Activated naive CD8-positive, alpha-beta T cell treated with anti-CD3 and anti-CD28 coated beads, Interleukin-2, amount 50 U/mL, for 24 hours (primary cell): Measurements from ENCODE around the gene CRABP2.

ENCODE experiments used
- ATAC-seq: fragments of 150-1000 bp; cut with Tn5 transposase; one replicate; pipeline ENCODE4 v1.10.0; 2021
- DNase-seq: peaks from one replicate; pipeline ENCODE4 v3.0.0; 2021
- H3K27ac Mint-ChIP-seq: one replicate; pipeline ENCODE4 v1.8.0; 2021; ENCODE audit warnings: mild to moderate bottlenecking, mixed read lengths
- H3K27me3 Mint-ChIP-seq: one replicate; pipeline ENCODE4 v1.8.0; 2021; ENCODE audit warnings: mixed read lengths
- H3K36me3 Mint-ChIP-seq: one replicate; pipeline ENCODE4 v1.8.0; 2021; ENCODE audit warnings: low read depth, mixed read lengths
- H3K4me1 Mint-ChIP-seq: one replicate; pipeline ENCODE4 v1.8.0; 2021; ENCODE audit warnings: mixed read lengths
- H3K4me3 Mint-ChIP-seq: one replicate; pipeline ENCODE4 v1.8.0; 2021; ENCODE audit warnings: mild to moderate bottlenecking, moderate library complexity, mixed read lengths
- H3K9me3 Mint-ChIP-seq: one replicate; pipeline ENCODE4 v1.8.0; 2021; ENCODE audit warnings: mixed read lengths

Gene CRABP2

DNA sequence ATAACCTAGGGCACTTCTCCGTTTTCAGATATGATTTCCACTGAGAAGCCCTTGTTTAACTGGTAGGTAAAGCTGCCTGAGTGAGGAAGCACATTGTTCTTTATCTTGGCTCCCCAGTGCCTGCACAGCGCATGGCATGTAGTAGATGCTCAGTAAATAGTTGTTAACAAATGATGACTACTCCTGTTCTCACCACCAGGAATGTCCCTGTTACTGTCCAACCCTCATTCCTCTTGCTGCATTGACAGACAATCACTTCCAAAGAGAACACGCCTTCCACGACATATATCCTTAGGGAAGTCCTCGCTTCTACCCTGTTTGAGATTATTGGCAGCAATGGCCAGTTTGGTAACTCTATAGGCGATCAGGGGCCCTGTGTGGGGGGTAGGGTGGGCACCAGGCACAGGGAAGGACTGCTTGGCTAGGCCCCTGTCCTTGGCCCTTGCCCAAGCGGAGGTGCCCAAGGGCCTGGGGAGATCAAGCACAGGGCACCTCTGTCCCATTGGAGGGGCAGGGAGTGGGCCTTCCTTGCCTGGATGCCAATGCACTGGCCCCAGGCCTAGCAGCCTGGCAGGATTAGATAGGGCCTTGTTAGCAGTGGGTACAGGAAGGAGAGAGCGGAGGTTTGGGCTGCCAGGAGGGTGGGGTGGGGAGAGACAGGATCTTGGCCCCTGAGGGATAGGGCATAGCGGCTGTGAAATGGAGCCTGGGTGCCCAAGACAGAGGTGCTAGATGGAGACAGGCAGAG is 38.3 kb downstream of the CRABP2 start:
- peaks cover 12% of the 10 kb centered on the region for H3K4me1 Mint-ChIP-seq
- no peak for ATAC-seq
- no peak overlapping the region for H3K27ac Mint-ChIP-seq
- no peak overlapping the region for H3K4me3 Mint-ChIP-seq
- H3K9me3 Mint-ChIP-seq: no peaks in the 10 kb centered on the region
- peaks cover 7% of the 10 kb centered on the region for H3K27me3 Mint-ChIP-seq
- DNase-seq: no peak
- H3K36me3 Mint-ChIP-seq: no peaks in the 10 kb centered on the region

DNA sequence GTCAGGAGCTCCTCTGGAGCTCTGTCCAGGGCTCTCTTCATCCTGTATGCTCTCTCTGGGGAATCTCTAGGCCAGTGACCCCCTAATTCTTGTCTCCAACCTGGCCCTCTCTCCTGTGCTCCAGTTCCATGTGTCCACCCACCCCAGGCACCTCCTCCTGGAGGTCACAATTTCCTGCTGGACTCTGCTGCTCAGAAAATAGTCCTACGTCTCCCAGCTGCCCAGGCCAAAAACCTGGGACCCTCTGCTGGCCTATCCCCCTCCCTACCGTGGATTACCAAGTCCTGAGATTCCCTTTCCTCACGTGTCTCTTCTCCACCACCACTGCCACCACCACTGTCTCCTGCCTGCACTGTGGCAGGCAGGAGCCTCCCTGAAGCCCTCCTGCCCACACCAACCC is 39.8 kb downstream of the CRABP2 start:
- Mint-ChIP-seq H3K36me3 (no peaks in the 10 kb centered on the region), H3K4me1 (peaks cover 23% of the 10 kb centered on the region), H3K9me3 (no peaks in the 10 kb centered on the region), H3K27ac (no peak overlapping the region), H3K4me3 (no peak overlapping the region), H3K27me3 (peaks cover 2% of the 10 kb centered on the region)
- DNase-seq (no peak), ATAC-seq (no peak)

DNA sequence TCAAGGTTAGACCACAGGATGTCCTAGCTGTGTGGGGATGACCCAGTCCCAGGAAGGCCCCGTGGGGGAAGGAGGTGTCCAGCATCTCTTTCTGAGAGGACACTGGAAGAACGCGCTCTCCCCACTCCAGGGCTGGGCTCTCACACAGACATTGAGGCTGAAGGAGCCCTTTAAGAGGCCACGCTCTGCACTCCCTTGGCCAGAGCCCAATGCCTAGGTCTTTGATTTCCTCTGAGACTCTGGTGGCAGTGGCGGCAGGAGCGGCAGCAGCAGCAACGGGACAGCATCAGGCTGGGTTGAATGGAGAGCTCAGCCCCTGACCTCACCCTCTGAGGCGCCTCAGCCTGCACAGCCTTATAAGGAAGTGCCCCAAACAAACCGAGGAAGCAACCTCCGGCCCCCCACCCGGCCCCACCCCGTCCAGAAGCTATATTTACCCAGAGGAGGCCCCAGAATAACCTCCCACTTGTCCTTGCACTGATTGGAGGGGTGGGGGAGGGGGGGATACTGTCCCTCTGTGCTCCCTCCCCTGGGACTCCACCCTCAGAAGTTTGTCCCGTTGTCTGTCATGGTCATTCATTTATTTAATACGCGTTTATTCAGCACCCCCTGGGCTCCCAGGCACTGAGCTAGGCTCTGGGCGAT is 40.5 kb downstream of the CRABP2 start:
- ATAC-seq (no peak), DNase-seq (no peak)
- Mint-ChIP-seq H3K4me1 (peaks cover 29% of the 10 kb centered on the region), H3K4me3 (no peak overlapping the region), H3K27me3 (peaks cover 2% of the 10 kb centered on the region), H3K27ac (no peak overlapping the region), H3K9me3 (no peaks in the 10 kb centered on the region), H3K36me3 (no peaks in the 10 kb centered on the region)

DNA sequence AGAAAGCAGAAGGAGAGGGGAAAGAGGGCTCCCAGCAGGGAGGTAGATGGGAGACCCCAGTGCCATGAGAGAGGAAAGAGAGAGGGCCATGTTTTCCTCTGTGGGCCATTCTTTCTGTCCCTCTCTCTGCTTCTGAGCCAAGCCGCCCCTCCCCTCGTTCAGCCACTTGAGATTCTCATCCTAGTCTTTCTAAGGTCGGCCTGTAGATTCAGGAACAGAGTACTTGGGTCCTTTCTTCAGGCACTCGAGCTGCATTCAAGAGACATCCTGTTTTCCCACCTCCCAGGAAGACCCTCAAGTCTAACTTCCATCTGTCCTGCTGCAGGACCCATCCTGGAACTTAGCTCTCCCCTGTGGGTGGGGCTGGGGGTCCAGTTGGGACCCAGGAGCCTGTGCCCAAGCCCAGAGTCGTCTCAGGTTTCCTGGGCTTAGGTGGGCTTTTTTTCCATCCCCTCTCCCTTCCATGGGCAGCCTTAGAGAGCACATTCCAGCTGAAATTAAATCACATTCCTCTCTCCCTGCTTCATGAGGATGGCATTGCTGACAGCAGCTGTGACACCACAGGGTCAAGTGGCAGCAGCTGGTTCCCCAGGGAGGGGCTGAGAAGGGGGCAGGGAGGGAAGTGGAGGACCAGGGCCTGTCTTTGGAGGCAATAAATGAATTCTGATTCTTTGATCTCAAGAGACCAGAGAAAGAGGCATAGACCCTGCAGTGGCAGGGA is 41.2 kb downstream of the CRABP2 start:
- no peak for DNase-seq
- ATAC-seq: no peak
- Mint-ChIP-seq H3K9me3 (no peaks in the 10 kb centered on the region), H3K27ac (no peak overlapping the region), H3K4me3 (no peak overlapping the region), H3K27me3 (peaks cover 2% of the 10 kb centered on the region), H3K36me3 (no peaks in the 10 kb centered on the region), H3K4me1 (peaks cover 36% of the 10 kb centered on the region)

DNA sequence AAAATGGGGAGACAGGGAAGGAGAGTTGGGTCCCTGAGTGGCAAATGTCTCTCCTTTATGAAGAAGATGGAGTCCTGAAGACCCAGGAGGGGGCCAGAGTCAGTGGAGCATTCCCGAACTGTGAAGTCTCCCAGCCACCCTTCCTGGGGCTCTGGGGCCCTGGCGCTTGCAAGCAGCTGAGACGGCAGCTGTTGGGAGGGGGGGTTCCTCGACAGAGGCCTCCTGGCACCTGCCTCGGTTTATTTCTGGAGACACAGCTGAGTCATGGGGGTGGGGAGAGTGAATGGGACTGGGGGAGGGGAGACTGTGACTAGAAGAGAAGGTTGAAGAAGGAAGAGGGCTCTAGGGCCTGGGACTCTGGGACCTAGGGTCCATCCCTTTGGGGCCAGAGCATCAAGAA is 42.2 kb downstream of the CRABP2 start:
- no peak overlapping the region for H3K4me3 Mint-ChIP-seq

DNA sequence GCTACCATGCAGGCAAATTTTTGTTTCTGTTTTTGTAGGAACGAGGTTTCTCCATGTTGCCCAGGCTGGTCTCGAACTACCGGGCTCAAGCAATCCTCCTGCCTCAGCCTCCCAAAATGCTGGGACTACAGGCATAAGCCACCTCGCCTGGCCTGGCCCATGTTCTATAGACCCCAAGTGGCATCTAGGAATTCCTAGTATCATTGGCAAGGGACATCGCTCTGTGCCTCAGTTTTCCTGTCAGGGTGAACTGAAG is 42.7 kb downstream of the CRABP2 start:
- no peak overlapping the region for H3K4me3 Mint-ChIP-seq
- H3K36me3 Mint-ChIP-seq: no peaks in the 10 kb centered on the region
- H3K4me1 Mint-ChIP-seq: peaks cover 42% of the 10 kb centered on the region
- H3K9me3 Mint-ChIP-seq: no peaks in the 10 kb centered on the region
- peaks cover 4% of the 10 kb centered on the region for H3K27me3 Mint-ChIP-seq
- ATAC-seq (no peak), DNase-seq (no peak)
- no peak overlapping the region for H3K27ac Mint-ChIP-seq

More for the DNA sequence above, 42.2 kb downstream of the CRABP2 start:
- H3K36me3 Mint-ChIP-seq: no peaks in the 10 kb centered on the region
- no peaks in the 10 kb centered on the region for H3K9me3 Mint-ChIP-seq
- no peak for ATAC-seq
- no peak overlapping the region for H3K27ac Mint-ChIP-seq
- H3K27me3 Mint-ChIP-seq: peaks cover 4% of the 10 kb centered on the region
- DNase-seq: no peak
- peaks cover 37% of the 10 kb centered on the region for H3K4me1 Mint-ChIP-seq

DNA sequence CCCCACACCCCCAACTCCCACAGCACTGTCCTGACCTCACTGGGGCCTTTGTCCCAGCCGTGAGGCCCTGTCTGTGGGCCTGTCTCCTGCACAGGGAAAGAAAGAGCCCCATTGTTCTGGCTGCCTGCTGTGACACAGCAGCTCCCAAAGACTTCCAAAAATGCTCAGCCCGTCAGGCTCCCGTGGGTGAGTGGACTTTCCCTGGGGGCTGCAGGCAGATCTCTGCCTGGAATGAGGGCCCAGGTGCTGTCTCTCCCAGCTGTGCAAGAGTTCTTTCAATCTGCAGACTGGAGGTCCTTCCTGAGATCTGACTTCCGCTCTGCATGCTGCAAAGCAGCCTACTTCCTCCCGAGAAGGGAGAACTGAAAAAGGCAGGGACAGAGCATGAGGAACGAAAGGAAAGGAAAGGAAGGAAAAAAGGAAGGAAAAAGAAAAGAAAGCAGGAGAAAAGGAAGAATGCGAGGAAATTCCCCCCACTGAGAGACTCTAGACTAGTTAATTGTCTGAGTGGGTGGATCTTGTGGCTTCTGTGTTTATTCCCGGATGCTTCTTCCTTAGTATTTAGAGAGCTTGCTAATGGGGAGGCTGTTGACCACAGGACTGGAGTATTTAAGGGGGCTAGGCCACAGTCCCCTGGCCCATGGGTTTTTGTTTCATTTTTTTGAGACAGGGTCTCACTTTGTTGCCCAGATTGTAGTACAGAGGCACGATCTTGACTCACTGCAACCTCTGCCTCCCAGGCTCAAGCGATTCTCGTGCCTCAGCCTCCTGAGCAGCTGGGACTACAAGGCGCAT is 43.2 kb downstream of the CRABP2 start:
- no peaks in the 10 kb centered on the region for H3K9me3 Mint-ChIP-seq
- H3K36me3 Mint-ChIP-seq: no peaks in the 10 kb centered on the region
- ATAC-seq (no peak), DNase-seq (no peak)
- peak overlapping the region; percentile 5 for H3K4me3 Mint-ChIP-seq
- H3K27ac Mint-ChIP-seq: no peak overlapping the region
- peaks cover 9% of the 10 kb centered on the region for H3K27me3 Mint-ChIP-seq
- H3K4me1 Mint-ChIP-seq: peaks cover 47% of the 10 kb centered on the region

DNA sequence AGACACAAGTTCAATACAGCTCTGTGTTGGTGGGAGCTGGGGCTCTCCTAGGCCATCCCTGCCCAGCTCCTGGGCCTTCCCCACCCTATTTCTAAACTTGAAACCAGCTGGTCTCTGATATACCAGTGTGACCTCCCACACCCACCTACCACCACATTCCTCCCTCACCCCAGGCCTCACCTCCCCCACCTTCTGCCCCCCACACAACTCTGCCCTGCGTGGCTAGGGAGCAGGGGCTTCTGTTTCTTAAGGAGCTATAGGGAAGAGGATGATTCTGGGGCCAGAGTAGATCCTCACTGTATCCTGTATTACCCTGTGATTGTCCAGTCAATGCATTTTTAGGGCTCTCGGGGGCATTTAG is 44.7 kb downstream of the CRABP2 start:
- no peaks in the 10 kb centered on the region for H3K9me3 Mint-ChIP-seq
- H3K4me1 Mint-ChIP-seq: peaks cover 53% of the 10 kb centered on the region
- peak; percentile 5 for ATAC-seq
- H3K27me3 Mint-ChIP-seq: peaks cover 23% of the 10 kb centered on the region
- H3K36me3 Mint-ChIP-seq: no peaks in the 10 kb centered on the region
- peak overlapping the region; percentile 78 for H3K4me3 Mint-ChIP-seq
- H3K27ac Mint-ChIP-seq: peak overlapping the region; percentile 64
- no peak for DNase-seq

DNA sequence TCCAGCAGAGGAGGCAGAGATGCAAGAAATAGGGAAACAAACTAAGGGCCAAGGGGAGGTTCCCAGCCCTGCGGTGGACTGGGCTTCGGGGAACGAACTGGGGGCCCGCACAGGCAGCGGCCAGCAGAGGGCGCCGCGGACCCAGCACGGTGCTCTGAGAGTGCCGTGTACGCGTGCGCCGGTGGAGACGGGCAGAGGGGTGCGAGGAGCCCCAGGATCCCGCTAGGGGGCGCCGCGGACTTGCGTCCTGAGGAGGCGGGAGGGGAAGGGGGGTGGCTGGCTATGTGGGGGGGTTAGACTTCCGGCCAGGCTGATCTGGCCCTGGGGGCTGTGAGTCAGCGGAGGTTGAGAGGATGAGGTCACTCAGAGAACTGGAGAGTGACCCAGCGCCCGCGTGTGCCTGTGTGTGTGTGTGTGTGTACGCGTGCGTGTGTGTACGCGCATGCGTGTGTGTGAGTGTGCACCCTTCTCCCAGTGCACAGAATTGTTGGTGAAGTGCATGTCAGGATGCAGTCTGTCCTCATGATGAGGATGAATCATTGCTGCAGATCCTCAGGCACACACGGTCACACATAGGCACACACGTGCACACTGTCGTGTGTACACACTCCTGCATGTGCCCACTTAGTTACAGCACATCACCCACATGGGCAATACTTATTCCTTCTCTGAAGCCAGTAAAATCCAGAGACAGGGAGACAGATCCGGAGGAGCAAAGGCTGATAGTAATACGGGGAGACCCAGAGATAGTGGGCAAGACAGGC is 45.2 kb downstream of the CRABP2 start:
- peaks cover 27% of the 10 kb centered on the region for H3K27me3 Mint-ChIP-seq
- no peaks in the 10 kb centered on the region for H3K9me3 Mint-ChIP-seq
- DNase-seq (peak; percentile 99), ATAC-seq (peak; percentile 91)
- H3K4me3 Mint-ChIP-seq: peak overlapping the region; percentile 78
- peak overlapping the region; percentile 81 for H3K27ac Mint-ChIP-seq
- peaks cover 49% of the 10 kb centered on the region for H3K4me1 Mint-ChIP-seq
- no peaks in the 10 kb centered on the region for H3K36me3 Mint-ChIP-seq

DNA sequence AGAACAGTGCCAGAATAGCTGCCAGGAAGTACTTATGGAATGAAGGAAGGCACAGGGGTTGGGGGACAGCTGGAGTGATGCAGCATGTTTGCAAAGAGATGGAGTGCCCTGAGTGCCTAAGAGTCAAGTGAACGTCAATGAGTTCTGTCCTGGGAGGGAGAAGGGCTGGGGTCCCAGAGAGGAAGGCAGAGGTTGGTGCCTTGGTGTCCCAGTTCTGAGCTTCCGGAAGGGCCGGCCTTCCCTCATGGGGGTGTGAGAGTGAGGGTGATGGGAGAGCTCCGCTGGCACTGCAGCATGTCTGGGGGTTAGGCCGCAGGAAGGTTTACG is 45.8 kb downstream of the CRABP2 start:
- no peaks in the 10 kb centered on the region for H3K36me3 Mint-ChIP-seq
- H3K27ac Mint-ChIP-seq: peak overlapping the region; percentile 17

DNA sequence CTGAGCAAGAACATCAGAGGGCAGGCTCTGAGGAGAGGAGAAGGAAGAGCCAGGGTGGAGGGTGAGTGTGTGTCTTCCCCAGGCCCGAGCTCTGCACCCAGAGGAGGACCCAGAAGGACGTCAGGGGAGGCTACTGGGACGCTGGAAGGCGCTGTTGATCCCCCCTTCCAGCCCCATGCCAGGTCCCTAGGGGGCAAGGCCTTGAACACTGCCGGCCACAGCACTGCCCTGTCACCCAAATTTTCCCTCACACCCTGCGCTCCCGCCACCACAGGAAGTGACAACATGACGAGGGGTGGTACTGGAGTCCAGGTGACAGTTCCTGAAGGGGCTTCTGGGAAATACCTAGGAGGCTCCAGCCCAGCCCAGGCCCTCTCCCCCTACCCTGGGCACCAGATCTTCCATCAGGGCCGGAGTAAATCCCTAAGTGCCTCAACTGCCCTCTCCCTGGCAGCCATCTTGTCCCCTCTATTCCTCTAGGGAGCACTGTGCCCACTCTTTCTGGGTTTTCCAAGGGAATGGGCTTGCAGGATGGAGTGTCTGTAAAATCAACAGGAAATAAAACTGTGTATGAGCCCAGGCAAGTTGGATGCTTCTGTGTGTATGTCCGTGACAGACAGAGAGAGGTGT is 46.3 kb downstream of the CRABP2 start:
- Mint-ChIP-seq H3K4me1 (peaks cover 49% of the 10 kb centered on the region), H3K36me3 (no peaks in the 10 kb centered on the region), H3K27me3 (peaks cover 36% of the 10 kb centered on the region), H3K4me3 (peak overlapping the region; percentile 59), H3K9me3 (no peaks in the 10 kb centered on the region), H3K27ac (no peak overlapping the region)
- DNase-seq: no peak
- ATAC-seq: no peak

More for the DNA sequence above, 45.8 kb downstream of the CRABP2 start:
- DNase-seq (no peak), ATAC-seq (no peak)
- H3K27me3 Mint-ChIP-seq: peaks cover 31% of the 10 kb centered on the region
- H3K9me3 Mint-ChIP-seq: no peaks in the 10 kb centered on the region
- peaks cover 49% of the 10 kb centered on the region for H3K4me1 Mint-ChIP-seq
- H3K4me3 Mint-ChIP-seq: peak overlapping the region; percentile 59

DNA sequence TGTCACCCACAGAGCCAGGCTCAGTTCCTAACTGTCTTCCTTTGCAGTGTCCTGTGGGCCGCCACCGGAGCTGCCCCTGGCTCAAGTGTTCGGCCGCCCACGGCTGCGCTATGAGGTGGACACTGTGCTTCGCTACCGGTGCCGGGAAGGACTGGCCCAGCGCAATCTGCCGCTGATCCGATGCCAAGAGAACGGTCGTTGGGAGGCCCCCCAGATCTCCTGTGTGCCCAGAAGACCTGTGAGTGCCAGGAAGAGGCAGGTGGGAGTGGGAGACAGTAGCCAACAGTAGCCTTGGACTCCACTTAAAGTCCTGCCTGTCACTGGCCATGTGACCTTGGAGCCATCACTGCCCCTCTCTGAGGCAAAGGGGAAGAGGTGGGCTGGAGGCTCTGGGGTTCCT is 46.9 kb downstream of the CRABP2 start:
- Mint-ChIP-seq H3K36me3 (no peaks in the 10 kb centered on the region), H3K27ac (no peak overlapping the region), H3K4me3 (no peak overlapping the region), H3K9me3 (no peaks in the 10 kb centered on the region), H3K4me1 (peaks cover 49% of the 10 kb centered on the region), H3K27me3 (peaks cover 41% of the 10 kb centered on the region)
- no peak for ATAC-seq
- no peak for DNase-seq

DNA sequence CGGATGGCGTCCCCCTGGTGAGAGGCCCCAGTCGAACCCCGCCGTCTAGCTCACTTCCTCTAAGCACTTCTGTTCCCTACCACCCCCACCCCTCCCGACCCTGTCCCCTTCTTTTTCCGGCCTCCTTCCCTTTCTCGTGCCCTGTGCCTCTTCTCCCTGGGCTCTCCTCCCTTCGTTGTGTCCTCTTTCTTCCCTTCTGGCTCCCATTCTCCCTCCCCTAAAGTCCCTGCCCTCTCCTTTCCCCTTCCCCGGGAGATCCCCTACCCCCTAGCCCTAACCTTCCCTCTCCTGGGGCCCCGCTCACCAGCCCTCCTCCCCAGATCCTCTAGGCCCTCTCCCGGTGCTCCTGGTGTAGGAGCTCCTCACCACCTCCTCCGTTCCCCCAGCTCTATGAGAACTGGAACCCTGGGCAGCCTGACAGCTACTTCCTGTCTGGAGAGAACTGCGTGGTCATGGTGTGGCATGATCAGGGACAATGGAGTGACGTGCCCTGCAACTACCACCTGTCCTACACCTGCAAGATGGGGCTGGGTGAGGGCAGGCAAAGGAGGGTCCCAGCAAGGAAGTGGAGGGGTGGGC is 47.6 kb downstream of the CRABP2 start:
- H3K36me3 Mint-ChIP-seq: no peaks in the 10 kb centered on the region
- no peak overlapping the region for H3K27ac Mint-ChIP-seq
- H3K4me1 Mint-ChIP-seq: peaks cover 47% of the 10 kb centered on the region
- peak overlapping the region; percentile 68 for H3K4me3 Mint-ChIP-seq
- H3K27me3 Mint-ChIP-seq: peaks cover 48% of the 10 kb centered on the region
- DNase-seq (no peak), ATAC-seq (no peak)
- H3K9me3 Mint-ChIP-seq: no peaks in the 10 kb centered on the region
